GM12872 (cell line): ENCODE data around the gene TBC1D8.

Source experiments
- CTCF ChIP-seq: IDR thresholded peaks from 3 replicates; pipeline ENCODE4 v1.5.1; 2011; ENCODE audit warnings: low read depth, mild to moderate bottlenecking, low read length, moderate library complexity; ENCODE audit not compliant: insufficient read depth

The TBC1D8 gene

DNA sequence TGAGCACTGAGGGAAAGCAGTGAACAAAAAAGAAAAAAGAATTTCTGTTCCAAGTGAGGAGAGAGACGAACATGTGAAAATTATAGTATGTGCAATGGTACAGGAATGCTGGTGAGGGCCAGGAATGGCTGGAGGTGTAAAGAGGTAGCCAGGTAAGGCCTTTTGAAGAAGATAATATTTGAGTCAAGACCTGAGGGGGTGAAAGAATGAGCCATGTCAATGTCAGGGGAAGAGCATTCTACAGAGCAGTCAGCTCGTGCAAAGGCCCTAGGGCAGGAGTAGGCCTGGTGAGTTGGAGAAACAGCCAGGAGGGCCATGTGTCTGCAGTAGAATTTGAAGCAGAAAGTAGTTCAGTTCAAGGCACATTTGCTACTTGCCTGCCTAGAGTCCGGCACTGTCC, 161.5 kb downstream of the TBC1D8 start:
- no peak for TF ChIP-seq CTCF

GRCh38 chr2:100988630-100989417, 162.4 kb downstream of the TBC1D8 start:
- TF ChIP-seq CTCF: no peak

GRCh38 chr2:100987974-100988373, 163.2 kb downstream of the TBC1D8 start:
- no peak for TF ChIP-seq CTCF

GRCh38 chr2:100987536-100987935, 163.6 kb downstream of the TBC1D8 start:
- TF ChIP-seq CTCF: no peak

DNA sequence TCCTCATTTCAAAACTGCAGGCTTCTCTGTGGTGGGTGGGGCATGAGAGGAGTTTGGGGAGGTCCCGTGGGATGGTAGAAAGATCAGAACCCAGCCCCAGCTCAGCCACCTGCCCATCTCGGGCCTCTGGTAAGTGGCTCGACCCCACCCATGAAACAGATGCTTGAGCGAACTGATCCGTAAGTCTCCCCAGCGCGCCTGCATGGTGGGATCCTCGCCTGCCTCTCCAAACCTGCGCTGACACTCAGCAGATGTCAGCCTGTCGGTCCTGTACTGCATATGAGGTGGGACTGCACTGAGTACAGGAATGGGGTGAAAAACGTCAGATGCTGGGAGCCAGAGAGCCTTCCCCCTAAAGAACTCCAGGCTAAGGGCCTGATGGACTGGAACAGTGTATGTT, 165.0 kb downstream of the TBC1D8 start:
- no peak for TF ChIP-seq CTCF

GRCh38 chr2:100984892-100985307, 166.3 kb downstream of the TBC1D8 start:
- TF ChIP-seq CTCF: peak; percentile 95

- no peak for TF ChIP-seq CTCF
These were observed 167.4 kb downstream of the TBC1D8 start for GRCh38 chr2:100983684-100984310.
